HEK293 (cell line): ENCODE data around the gene PC.

Experiments
- CTCF ChIA-PET: fragments of 350-600 bp; formaldehyde crosslinking; extraction: SDS; loops from one replicate; lab custom pipeline; 2021; ENCODE audit warnings: antibody characterized with exemption; lab: Yijun Ruan, JAX
- POLR2A ChIA-PET: fragments of 300-600 bp; formaldehyde crosslinking; extraction: SDS; loops from one replicate; lab custom pipeline; 2020; ENCODE audit warnings: antibody characterized with exemption, inconsistent platforms; lab: Yijun Ruan, JAX
- H3K27ac ChIP-seq: fragments of 200-500 bp; sonication (Bioruptor generic); 2 replicates; pipeline ENCODE4 v1.5.1; 2014; ENCODE audit warnings: low read depth, low read length, control low read depth, inconsistent platforms; ENCODE audit errors: extremely low read depth
- H3K36me3 ChIP-seq, 2 experiments: fragments of 200-500 bp in 1 of 2; sonication (Bioruptor generic) in 1 of 2; 1 replicate in 1 of 2; 2 replicates in 1 of 2; pipeline ENCODE4 v1.5.1; 2014 to 2017; ENCODE audit warnings: inconsistent platforms in 2 of 2, low read length in 2 of 2; ENCODE audit not compliant: control insufficient read depth in 2 of 2, insufficient read depth in 1 of 2
- H3K4me1 ChIP-seq: fragments of 200-500 bp; sonication (Bioruptor generic); 2 replicates; pipeline ENCODE4 v1.5.1; 2014; ENCODE audit warnings: mild to moderate bottlenecking, low read length, inconsistent platforms; ENCODE audit not compliant: control insufficient read depth, insufficient read depth
- H3K4me3 ChIP-seq: 2 replicates; pipeline ENCODE4 v1.5.1; 2011; ENCODE audit warnings: low read depth, mild to moderate bottlenecking, control low read depth, low read length, moderate library complexity
- H3K9me3 ChIP-seq: fragments of 200-500 bp; sonication (Bioruptor generic); 2 replicates; pipeline ENCODE4 v1.5.1; 2014; ENCODE audit warnings: low read depth, low read length, inconsistent platforms; ENCODE audit not compliant: control insufficient read depth, insufficient read depth
- EGR2 ChIP-seq: fragments of 450-650 bp; formaldehyde crosslinking; IDR thresholded peaks from 2 replicates; pipeline ENCODE4 v1.5.1; 2016; ENCODE audit warnings: low read depth, missing biosample characterization, missing genetic modification characterization
- GLIS1 ChIP-seq: fragments of 450-650 bp; formaldehyde crosslinking; IDR thresholded peaks from 2 replicates; pipeline ENCODE4 v1.5.1; 2016; ENCODE audit warnings: missing biosample characterization, missing genetic modification characterization
- KLF16 ChIP-seq: fragments of 450-650 bp; formaldehyde crosslinking; IDR thresholded peaks from 2 replicates; pipeline ENCODE4 v1.5.1; 2017; ENCODE audit warnings: missing biosample characterization, missing genetic modification characterization
- MZF1 ChIP-seq: fragments of 450-650 bp; formaldehyde crosslinking; IDR thresholded peaks from 2 replicates; pipeline ENCODE4 v1.5.1; 2017; ENCODE audit warnings: missing biosample characterization, missing genetic modification characterization, borderline replicate concordance
- OVOL3 ChIP-seq: fragments of 450-650 bp; formaldehyde crosslinking; IDR thresholded peaks from 2 replicates; pipeline ENCODE4 v1.5.1; 2016; ENCODE audit warnings: missing biosample characterization, missing genetic modification characterization
- PRDM1 ChIP-seq: fragments of 450-650 bp; formaldehyde crosslinking; IDR thresholded peaks from 2 replicates; pipeline ENCODE4; 2016; ENCODE audit warnings: missing biosample characterization, missing genetic modification characterization
- SALL2 ChIP-seq: fragments of 450-650 bp; formaldehyde crosslinking; IDR thresholded peaks from 2 replicates; pipeline ENCODE4 v1.5.0; 2017; ENCODE audit warnings: missing biosample characterization, mild to moderate bottlenecking, missing genetic modification characterization, borderline replicate concordance
- SCRT2 ChIP-seq: fragments of 450-650 bp; formaldehyde crosslinking; IDR thresholded peaks from 2 replicates; pipeline ENCODE4 v1.5.1; 2016; ENCODE audit warnings: missing biosample characterization, missing genetic modification characterization
- ZEB2 ChIP-seq: fragments of 450-650 bp; formaldehyde crosslinking; IDR thresholded peaks from 2 replicates; pipeline ENCODE4 v1.5.1; 2016; ENCODE audit warnings: missing biosample characterization, missing genetic modification characterization
- ZFHX2 ChIP-seq: fragments of 450-650 bp; formaldehyde crosslinking; conservative IDR thresholded peaks from 2 replicates; pipeline ENCODE4 v1.5.1; 2016; ENCODE audit warnings: missing biosample characterization, missing genetic modification characterization
- ZFP3 ChIP-seq: fragments of 450-650 bp; formaldehyde crosslinking; IDR thresholded peaks from 2 replicates; pipeline ENCODE4 v1.5.1; 2016; ENCODE audit warnings: low read depth, missing biosample characterization, missing genetic modification characterization
- ZFP41 ChIP-seq: fragments of 450-650 bp; formaldehyde crosslinking; IDR thresholded peaks from 2 replicates; pipeline ENCODE4 v1.5.1; 2016; ENCODE audit warnings: missing biosample characterization, missing genetic modification characterization, borderline replicate concordance
- ZIC2 ChIP-seq: fragments of 450-650 bp; formaldehyde crosslinking; IDR thresholded peaks from 2 replicates; pipeline ENCODE4 v1.5.1; 2016; ENCODE audit warnings: missing biosample characterization, missing genetic modification characterization
- ZNF10 ChIP-seq: fragments of 450-650 bp; formaldehyde crosslinking; IDR thresholded peaks from 2 replicates; pipeline ENCODE4 v1.5.1; 2017; ENCODE audit warnings: missing biosample characterization, missing genetic modification characterization
- ZNF221 ChIP-seq: fragments of 450-650 bp; formaldehyde crosslinking; IDR thresholded peaks from 2 replicates; pipeline ENCODE4 v1.5.1; 2017; ENCODE audit warnings: missing biosample characterization, missing genetic modification characterization, borderline replicate concordance
- ZNF24 ChIP-seq: fragments of 450-650 bp; formaldehyde crosslinking; IDR thresholded peaks from 2 replicates; pipeline ENCODE4 v1.5.1; 2016; ENCODE audit warnings: missing biosample characterization, missing genetic modification characterization
- ZNF335 ChIP-seq: fragments of 450-650 bp; formaldehyde crosslinking; conservative IDR thresholded peaks from 2 replicates; pipeline ENCODE4 v1.5.1; 2016; ENCODE audit warnings: missing biosample characterization, missing genetic modification characterization
- ZNF350 ChIP-seq: fragments of 450-650 bp; formaldehyde crosslinking; IDR thresholded peaks from 2 replicates; pipeline ENCODE4 v1.5.0; 2017; ENCODE audit warnings: missing biosample characterization, mild to moderate bottlenecking, missing genetic modification characterization
- ZNF426 ChIP-seq: fragments of 450-650 bp; formaldehyde crosslinking; IDR thresholded peaks from 2 replicates; pipeline ENCODE4 v1.5.1; 2017; ENCODE audit warnings: missing biosample characterization, missing genetic modification characterization, mild to moderate bottlenecking, inconsistent platforms, moderate library complexity
- ZNF48 ChIP-seq: fragments of 450-650 bp; formaldehyde crosslinking; IDR thresholded peaks from 2 replicates; pipeline ENCODE4 v1.5.1; 2016; ENCODE audit warnings: missing biosample characterization, missing genetic modification characterization
- ZNF510 ChIP-seq: fragments of 450-650 bp; formaldehyde crosslinking; IDR thresholded peaks from 2 replicates; pipeline ENCODE4 v1.5.1; 2018; ENCODE audit warnings: mild to moderate bottlenecking, missing genetic modification characterization, missing biosample characterization; ENCODE audit not compliant: insufficient replicate concordance
- ZNF544 ChIP-seq: fragments of 450-650 bp; formaldehyde crosslinking; IDR thresholded peaks from 2 replicates; pipeline ENCODE4 v1.5.0; 2017; ENCODE audit warnings: missing biosample characterization, missing genetic modification characterization
- ZNF747 ChIP-seq: fragments of 450-650 bp; formaldehyde crosslinking; IDR thresholded peaks from 2 replicates; pipeline ENCODE4 v1.5.1; 2016; ENCODE audit warnings: missing biosample characterization, missing genetic modification characterization
- TF ChIP-seq, protein P1 (sequence below): fragments of 450-650 bp; formaldehyde crosslinking; IDR thresholded peaks from 2 replicates; pipeline ENCODE4 v1.5.1; 2016; ENCODE audit warnings: missing biosample characterization, missing genetic modification characterization, borderline replicate concordance
- TF ChIP-seq, protein P2 (sequence below): fragments of 450-650 bp; formaldehyde crosslinking; IDR thresholded peaks from 2 replicates; pipeline ENCODE4 v1.5.1; 2017; ENCODE audit warnings: missing biosample characterization, missing genetic modification characterization

PC gene

DNA sequence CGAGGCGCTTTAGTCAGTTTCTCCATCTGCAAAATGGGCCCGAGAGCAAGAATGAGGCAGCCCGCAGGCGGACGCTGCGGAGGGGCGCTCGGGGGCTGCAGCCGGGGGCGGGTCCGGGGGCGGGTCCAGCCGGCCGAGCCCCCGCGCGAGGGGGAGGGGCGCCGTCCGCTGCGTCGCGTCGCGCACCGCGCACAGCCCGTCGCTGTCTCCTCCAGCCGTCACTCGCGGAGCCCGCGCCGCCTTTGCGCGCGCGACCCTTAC is 282 bp downstream of the PC start:
- Histone ChIP-seq H3K4me1 (no peaks in the 10 kb centered on the region), H3K36me3 (no peaks in the 10 kb centered on the region), H3K27ac (no peak overlapping the region), H3K4me3 (peak overlapping the region; percentile 81), H3K9me3 (no peaks in the 10 kb centered on the region)
- CTCF ChIA-PET, result interaction anchor here (0.6 kb wide), 1 partner anchor 14 kb away, joined by 3 read pairs; no protein-coding TSS in a partner anchor
- TF ChIP-seq ZNF24 (tag by site-specific recombination) (no peak), MZF1 (no peak)
- POLR2A ChIA-PET, result interaction anchor here (1.4 kb wide), 1 partner anchor 102 kb away, joined by 5 read pairs; no protein-coding TSS in a partner anchor

DNA sequence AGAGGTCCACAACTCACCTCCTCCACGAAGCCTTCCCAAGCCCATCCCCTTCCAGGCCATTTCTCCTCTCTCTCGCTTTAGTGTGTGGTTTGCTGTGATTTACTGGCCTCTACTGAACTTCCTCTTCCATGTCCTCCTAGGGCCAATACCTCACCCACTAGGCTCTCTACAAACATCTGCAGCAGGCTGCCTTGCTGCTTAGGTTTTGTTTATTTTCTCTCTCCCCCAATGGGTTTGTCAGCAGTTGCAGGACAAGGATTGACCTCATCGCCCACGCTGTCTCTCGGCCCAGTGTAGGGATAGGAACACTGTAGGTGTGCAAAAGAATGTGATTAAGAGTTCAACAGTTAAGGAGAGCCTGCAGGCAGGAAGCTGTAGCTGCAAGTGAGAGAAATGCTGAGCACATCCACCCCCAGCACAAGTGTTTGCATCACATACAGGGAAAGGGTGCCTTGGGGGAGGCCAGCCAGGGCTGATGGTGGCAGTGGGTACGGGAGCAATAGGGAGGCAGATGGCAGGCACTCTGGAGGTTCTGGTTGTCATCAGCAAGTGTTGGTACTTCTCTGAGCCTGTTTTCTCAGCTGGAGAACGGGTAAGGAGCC is 1.4 kb downstream of the PC start:
- no peak overlapping the region for H3K4me3 ChIP-seq
- no peaks in the 10 kb centered on the region for H3K36me3 ChIP-seq
- H3K9me3 ChIP-seq, result no peaks in the 10 kb centered on the region
- ChIA-PET CTCF (no interaction called here), POLR2A (no interaction called here)
- no peaks in the 10 kb centered on the region for H3K4me1 ChIP-seq
- TF ChIP-seq SCRT2 (peak; percentile 52), ZIC2 (tag by site-specific recombination) (peak; percentile 25), ZFP41 (no peak), ZNF747 (tag by site-specific recombination) (no peak), ZNF426 (tag by site-specific recombination) (no peak), PRDM1 (tag by site-specific recombination) (0 out of 2 replicates have a peak, but pooled peaks have one; percentile 16), GLIS1 (tag by site-specific recombination) (peak; percentile 38; the same call in 1 of the 2 replicates), ZFP3 (no peak), ZNF48 (tag by site-specific recombination) (no peak), ZNF510 (tag by site-specific recombination) (no peak), ZNF335 (tag by site-specific recombination) (no peak), ZNF544 (tag by site-specific recombination) (no peak), KLF16 (tag by site-specific recombination) (no peak), ZFHX2 (tag by site-specific recombination) (peak; percentile 93), ZNF350 (tag by site-specific recombination) (no peak), EGR2 (tag by site-specific recombination) (peak; percentile 93), ZNF221 (tag by site-specific recombination) (no peak), ZNF10 (tag by site-specific recombination) (peak; percentile 65; the same call in 1 of the 2 replicates)
- TF ChIP-seq, all 188 proteins: peak for 7
- H3K27ac ChIP-seq, result no peak overlapping the region

DNA sequence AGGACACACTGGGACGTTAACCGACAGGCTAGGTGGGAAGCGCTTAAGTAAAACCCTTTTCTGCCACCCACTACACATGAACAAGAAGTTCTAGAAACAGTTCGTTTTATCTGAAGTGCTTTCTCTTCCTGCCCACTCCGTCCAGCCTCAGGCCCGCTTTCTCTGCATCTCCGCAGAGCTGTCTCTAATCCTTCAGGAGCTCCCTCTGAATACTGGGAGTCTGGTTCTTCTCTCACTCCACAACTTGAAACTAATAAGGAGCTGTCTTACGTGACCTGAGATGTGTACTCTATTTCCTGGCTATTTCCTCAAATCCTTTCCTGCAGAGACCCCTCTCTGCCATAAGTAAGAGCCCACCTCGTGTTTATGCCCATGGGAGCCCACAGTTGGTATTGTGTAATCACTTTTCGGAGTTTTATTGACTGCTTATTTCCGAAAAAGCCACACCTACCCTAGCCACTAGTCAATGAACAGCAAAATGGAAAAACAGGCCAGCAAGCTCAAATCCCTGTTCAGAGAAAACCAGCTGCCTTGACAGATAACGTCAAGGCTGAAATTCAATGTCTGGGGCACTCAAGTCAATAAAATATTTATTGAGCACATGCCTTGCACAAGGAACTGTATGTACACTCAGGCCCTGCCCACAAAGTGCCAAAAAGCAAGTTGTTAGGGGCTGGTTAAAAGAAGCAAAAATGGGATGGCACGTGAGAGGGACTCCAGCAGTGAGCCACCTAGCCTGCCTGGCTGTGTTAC is 4.9 kb downstream of the PC start:
- POLR2A ChIA-PET, result no interaction called here
- H3K4me1 ChIP-seq, result no peaks in the 10 kb centered on the region
- TF ChIP-seq OVOL3 (tag by site-specific recombination), result no peak
- no peak for TF ChIP-seq ZFP41
- TF ChIP-seq, protein P1, sequence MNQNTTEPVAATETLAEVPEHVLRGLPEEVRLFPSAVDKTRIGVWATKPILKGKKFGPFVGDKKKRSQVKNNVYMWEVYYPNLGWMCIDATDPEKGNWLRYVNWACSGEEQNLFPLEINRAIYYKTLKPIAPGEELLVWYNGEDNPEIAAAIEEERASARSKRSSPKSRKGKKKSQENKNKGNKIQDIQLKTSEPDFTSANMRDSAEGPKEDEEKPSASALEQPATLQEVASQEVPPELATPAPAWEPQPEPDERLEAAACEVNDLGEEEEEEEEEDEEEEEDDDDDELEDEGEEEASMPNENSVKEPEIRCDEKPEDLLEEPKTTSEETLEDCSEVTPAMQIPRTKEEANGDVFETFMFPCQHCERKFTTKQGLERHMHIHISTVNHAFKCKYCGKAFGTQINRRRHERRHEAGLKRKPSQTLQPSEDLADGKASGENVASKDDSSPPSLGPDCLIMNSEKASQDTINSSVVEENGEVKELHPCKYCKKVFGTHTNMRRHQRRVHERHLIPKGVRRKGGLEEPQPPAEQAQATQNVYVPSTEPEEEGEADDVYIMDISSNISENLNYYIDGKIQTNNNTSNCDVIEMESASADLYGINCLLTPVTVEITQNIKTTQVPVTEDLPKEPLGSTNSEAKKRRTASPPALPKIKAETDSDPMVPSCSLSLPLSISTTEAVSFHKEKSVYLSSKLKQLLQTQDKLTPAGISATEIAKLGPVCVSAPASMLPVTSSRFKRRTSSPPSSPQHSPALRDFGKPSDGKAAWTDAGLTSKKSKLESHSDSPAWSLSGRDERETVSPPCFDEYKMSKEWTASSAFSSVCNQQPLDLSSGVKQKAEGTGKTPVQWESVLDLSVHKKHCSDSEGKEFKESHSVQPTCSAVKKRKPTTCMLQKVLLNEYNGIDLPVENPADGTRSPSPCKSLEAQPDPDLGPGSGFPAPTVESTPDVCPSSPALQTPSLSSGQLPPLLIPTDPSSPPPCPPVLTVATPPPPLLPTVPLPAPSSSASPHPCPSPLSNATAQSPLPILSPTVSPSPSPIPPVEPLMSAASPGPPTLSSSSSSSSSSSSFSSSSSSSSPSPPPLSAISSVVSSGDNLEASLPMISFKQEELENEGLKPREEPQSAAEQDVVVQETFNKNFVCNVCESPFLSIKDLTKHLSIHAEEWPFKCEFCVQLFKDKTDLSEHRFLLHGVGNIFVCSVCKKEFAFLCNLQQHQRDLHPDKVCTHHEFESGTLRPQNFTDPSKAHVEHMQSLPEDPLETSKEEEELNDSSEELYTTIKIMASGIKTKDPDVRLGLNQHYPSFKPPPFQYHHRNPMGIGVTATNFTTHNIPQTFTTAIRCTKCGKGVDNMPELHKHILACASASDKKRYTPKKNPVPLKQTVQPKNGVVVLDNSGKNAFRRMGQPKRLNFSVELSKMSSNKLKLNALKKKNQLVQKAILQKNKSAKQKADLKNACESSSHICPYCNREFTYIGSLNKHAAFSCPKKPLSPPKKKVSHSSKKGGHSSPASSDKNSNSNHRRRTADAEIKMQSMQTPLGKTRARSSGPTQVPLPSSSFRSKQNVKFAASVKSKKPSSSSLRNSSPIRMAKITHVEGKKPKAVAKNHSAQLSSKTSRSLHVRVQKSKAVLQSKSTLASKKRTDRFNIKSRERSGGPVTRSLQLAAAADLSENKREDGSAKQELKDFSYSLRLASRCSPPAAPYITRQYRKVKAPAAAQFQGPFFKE (tag by site-specific recombination), result no peak
- TF ChIP-seq ZEB2 (tag by site-specific recombination), result no peak
- TF ChIP-seq SALL2 (tag by site-specific recombination), result no peak
- TF ChIP-seq, protein P2, sequence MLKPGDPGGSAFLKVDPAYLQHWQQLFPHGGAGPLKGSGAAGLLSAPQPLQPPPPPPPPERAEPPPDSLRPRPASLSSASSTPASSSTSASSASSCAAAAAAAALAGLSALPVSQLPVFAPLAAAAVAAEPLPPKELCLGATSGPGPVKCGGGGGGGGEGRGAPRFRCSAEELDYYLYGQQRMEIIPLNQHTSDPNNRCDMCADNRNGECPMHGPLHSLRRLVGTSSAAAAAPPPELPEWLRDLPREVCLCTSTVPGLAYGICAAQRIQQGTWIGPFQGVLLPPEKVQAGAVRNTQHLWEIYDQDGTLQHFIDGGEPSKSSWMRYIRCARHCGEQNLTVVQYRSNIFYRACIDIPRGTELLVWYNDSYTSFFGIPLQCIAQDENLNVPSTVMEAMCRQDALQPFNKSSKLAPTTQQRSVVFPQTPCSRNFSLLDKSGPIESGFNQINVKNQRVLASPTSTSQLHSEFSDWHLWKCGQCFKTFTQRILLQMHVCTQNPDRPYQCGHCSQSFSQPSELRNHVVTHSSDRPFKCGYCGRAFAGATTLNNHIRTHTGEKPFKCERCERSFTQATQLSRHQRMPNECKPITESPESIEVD, result no peak
- H3K4me3 ChIP-seq, result no peak overlapping the region
- H3K27ac ChIP-seq, result no peak overlapping the region
- CTCF ChIA-PET, result interaction anchor here (0.5 kb wide), 1 partner anchor 869 kb away, joined by 4 read pairs; no protein-coding TSS in a partner anchor
- H3K36me3 ChIP-seq, result no peaks in the 10 kb centered on the region
- H3K9me3 ChIP-seq, result no peaks in the 10 kb centered on the region
